Measurements from ENCODE around the gene GUCY1A2. TPM values are rescaled to one million over a fixed set of nuclear protein-coding genes. Genes with fewer than 3 reads are reported as not detected.

GUCY1A2 gene
- total and polyA plus RNA-seq, 7 donors, result 0.57 to 18.5 (median 9.4) TPM

- intact Hi-C loops (cut with DNase I), result no loop called here
- H3K27ac ChIP-seq, result no peak overlapping the region
- TF ChIP-seq CTCF (IDR thresholded peaks at IDR 0.05), result no peak
- no peaks in the 10 kb centered on the region for H3K36me3 ChIP-seq (ENCODE audit: insufficient read depth in 1 of 2, low read depth in 1 of 2)
- H3K27me3 ChIP-seq (ENCODE audit: insufficient read depth in 3 of 3, low read length in 2 of 3), result no peaks in the 10 kb centered on the region
- no peak overlapping the region for H3K4me3 ChIP-seq
- no peak for ATAC-seq
- DNase-seq, result no peak
- no peaks in the 10 kb centered on the region for H3K9me3 ChIP-seq
- H3K4me1 ChIP-seq, result no peaks in the 10 kb centered on the region
- 87 to 95% (median 90%) methylated on average over 3 of the region's 3 CpGs for WGBS, 3 donors
Measured at GRCh38 chr11:106632283-106632682, 386.0 kb downstream of the GUCY1A2 start.

- intact Hi-C loops (cut with DNase I), result no loop called here
Measured at GRCh38 chr11:106627694-106628093, 390.6 kb downstream of the GUCY1A2 start.

GRCh38 chr11:106625566-106625965, 392.7 kb downstream of the GUCY1A2 start:
- WGBS, 3 donors, result 51 to 58% (median 51%) methylated on average over 3 of the region's 3 CpGs
- intact Hi-C loops (cut with DNase I), result no loop called here
- no peak for TF ChIP-seq CTCF (IDR thresholded peaks at IDR 0.05)

More at GRCh38 chr11:106627694-106628093, 390.6 kb downstream of the GUCY1A2 start:
- 90 to 92% (median 92%) methylated on average over 6 of the region's 6 CpGs for WGBS, 3 donors
- DNase-seq (no peak), ATAC-seq (no peak)
- no peak overlapping the region for H3K4me3 ChIP-seq
- no peaks in the 10 kb centered on the region for H3K4me1 ChIP-seq
- H3K9me3 ChIP-seq, result no peaks in the 10 kb centered on the region
- H3K27me3 ChIP-seq (ENCODE audit: insufficient read depth in 3 of 3, low read length in 2 of 3), result no peaks in the 10 kb centered on the region
- H3K36me3 ChIP-seq (ENCODE audit: insufficient read depth in 1 of 2, low read depth in 1 of 2), result no peaks in the 10 kb centered on the region
- no peak for TF ChIP-seq CTCF (IDR thresholded peaks at IDR 0.05)
- no peak overlapping the region for H3K27ac ChIP-seq

GRCh38 chr11:106624377-106624776, 393.9 kb downstream of the GUCY1A2 start:
- no peak for TF ChIP-seq CTCF (IDR thresholded peaks at IDR 0.05)
- 52 to 54% (median 53%) methylated on average over 3 of the region's 3 CpGs for WGBS, 3 donors
- H3K9me3 ChIP-seq, result no peaks in the 10 kb centered on the region
- ATAC-seq, result no peak
- no peak overlapping the region for H3K27ac ChIP-seq
- H3K27me3 ChIP-seq (ENCODE audit: insufficient read depth in 3 of 3, low read length in 2 of 3), result no peaks in the 10 kb centered on the region
- DNase-seq, result no peak
- no peaks in the 10 kb centered on the region for H3K4me1 ChIP-seq
- intact Hi-C loops (cut with DNase I), result no loop called here
- H3K4me3 ChIP-seq, result no peak overlapping the region
- H3K36me3 ChIP-seq (ENCODE audit: insufficient read depth in 1 of 2, low read depth in 1 of 2), result no peaks in the 10 kb centered on the region

More at GRCh38 chr11:106625566-106625965, 392.7 kb downstream of the GUCY1A2 start:
- H3K9me3 ChIP-seq, result no peaks in the 10 kb centered on the region
- no peak overlapping the region for H3K27ac ChIP-seq
- H3K36me3 ChIP-seq (ENCODE audit: insufficient read depth in 1 of 2, low read depth in 1 of 2), result no peaks in the 10 kb centered on the region
- no peak for DNase-seq
- H3K4me1 ChIP-seq, result no peaks in the 10 kb centered on the region
- H3K4me3 ChIP-seq, result no peak overlapping the region
- no peaks in the 10 kb centered on the region for H3K27me3 ChIP-seq (ENCODE audit: insufficient read depth in 3 of 3, low read length in 2 of 3)
- ATAC-seq, result no peak

All from psoas muscle (tissue), 8 donors.